ENCODE results near the gene ZNF800.
"Not testable (repeated sequence)": the region's sequence is repeated elsewhere in the genome, so short reads cannot be mapped to it uniquely, and the experiment has no call there.

The ZNF800 gene, protein sequence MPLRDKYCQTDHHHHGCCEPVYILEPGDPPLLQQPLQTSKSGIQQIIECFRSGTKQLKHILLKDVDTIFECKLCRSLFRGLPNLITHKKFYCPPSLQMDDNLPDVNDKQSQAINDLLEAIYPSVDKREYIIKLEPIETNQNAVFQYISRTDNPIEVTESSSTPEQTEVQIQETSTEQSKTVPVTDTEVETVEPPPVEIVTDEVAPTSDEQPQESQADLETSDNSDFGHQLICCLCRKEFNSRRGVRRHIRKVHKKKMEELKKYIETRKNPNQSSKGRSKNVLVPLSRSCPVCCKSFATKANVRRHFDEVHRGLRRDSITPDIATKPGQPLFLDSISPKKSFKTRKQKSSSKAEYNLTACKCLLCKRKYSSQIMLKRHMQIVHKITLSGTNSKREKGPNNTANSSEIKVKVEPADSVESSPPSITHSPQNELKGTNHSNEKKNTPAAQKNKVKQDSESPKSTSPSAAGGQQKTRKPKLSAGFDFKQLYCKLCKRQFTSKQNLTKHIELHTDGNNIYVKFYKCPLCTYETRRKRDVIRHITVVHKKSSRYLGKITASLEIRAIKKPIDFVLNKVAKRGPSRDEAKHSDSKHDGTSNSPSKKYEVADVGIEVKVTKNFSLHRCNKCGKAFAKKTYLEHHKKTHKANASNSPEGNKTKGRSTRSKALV

DNA sequence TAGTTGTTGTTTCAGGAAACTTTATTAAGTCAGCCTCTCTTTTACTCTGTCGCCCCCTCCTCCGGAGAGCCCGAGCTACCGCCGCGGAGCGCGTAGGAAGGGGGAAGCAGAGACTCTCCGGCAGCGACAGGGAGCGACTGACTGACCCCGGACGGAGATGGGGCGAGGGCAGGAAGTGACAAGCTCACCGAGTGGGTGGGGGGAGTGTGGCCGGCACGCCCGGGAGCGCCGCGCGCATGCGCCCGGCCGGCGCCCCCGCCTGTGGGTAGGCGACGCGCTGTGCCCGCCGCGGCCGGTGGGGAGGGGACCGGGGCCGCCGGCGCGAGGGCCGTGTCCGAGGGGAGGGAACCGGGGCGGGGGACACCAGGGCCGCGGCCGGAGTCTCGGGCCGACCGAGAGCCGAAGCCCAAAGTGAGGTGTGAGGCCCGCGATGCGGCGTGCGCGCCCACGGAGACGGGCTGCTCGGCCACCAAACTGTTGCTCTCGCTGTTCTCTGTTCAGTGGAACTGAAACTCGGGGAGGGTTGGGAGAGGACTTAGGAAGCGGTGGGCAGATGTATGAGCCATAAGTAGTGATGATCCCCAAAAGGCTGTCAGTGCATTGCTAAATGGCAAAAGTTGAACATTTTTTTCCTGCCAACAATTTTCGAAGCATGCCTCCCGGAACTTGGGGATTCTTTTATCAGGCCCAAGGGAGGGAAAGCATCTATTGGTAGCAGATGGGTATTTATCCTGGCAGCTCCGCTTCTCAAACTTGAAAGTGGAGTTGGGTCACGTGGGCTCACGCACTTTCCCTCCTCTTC is at the start of gene ZNF800:
Gene ZNF800 (minus strand): TSS at position 143 of the 802 bp plus-strand sequence. CDS start 1,151 bp downstream, outside the sequence.
- DNase-seq (ENCODE audit: low read depth), result peak; percentile 39

- DNase-seq (ENCODE audit: low read depth), result no peak
Measured at GRCh38 chr7:127440206-127440605, 47.7 kb upstream of the ZNF800 start.

DNA sequence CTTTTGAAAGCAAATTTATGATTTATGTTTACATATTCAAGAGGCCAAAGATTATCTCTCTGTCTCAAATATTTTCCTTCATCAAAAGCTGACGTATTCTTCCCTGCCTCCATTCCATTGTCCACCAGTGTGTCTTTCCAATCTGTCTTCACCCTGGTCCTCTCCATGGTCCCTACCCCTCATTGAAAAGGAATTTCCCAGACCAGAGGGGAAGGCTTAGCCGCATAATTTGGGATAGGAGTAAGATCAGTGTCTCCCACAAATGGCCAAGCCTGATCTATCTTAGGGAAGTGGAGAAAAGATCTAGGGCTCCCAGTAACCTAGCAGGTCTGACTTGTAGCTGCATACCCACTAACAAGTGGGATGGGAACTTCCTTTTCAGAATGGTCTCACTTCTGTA is 46.3 kb upstream of the ZNF800 start:
- no peak for DNase-seq (ENCODE audit: low read depth)

DNA sequence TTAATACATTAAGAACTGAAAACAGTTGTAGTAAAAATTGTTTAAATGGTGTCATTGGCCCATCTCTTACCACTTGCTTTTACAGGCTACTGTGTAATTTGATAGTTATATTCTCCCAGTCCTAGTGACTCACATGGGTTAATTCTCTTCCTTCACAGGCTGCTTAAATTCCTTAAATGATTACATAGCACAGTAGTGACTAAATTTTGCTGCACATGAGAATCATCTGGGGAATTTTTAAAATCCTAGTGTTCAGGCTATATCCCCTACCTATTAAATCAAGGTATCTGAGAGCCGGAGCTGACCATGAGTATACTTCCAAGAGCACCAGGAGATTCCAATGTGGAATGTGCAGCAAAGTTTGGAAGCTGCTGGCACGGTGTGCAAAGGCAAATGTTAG is 45.3 kb upstream of the ZNF800 start:
- DNase-seq (ENCODE audit: low read depth), result peak; percentile 40

GRCh38 chr7:127437241-127437640 is 44.7 kb upstream of the ZNF800 start:
- DNase-seq (ENCODE audit: low read depth), result no peak

DNA sequence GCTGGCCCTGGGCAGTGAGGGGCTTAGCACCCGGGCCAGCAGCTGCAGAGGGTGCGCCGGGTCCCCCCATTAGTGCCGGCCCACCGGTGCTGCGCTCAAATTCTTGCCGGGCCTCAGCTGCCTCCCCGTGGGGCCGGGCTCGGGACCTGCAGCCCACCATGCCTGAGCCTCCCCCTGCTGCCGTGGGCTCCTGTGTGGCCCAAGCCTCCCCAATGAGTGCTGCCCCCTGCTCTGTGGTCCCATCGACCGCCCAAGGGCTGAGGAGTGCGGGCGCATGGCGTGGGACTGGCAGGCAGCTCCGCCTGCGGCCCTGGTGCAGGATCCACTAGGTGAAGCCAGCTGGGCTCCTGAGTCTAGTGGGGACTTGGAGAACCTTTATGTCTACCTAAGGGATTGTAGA is 36.8 kb upstream of the ZNF800 start:
- DNase-seq (ENCODE audit: low read depth), result not testable (repeated sequence)

DNA sequence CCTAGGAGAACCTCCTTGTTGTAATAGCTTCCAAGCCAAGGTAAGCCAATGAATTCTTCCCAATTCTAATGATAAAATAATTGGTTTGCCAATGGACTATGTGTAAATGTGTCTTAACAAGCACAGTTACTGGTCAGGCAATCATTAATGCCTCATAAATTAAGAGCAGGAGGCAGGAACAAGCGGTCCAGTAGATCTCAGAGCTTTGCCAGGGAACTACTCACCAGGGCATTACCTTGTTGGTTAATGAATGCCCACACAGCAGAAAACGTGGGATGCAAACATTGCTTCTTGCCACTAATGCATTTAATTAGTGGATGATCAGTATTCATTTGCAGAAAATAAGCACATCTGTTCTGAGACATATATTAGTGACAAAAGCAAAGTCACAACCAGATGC is 26.7 kb upstream of the ZNF800 start:
- no peak for DNase-seq (ENCODE audit: low read depth)

DNA sequence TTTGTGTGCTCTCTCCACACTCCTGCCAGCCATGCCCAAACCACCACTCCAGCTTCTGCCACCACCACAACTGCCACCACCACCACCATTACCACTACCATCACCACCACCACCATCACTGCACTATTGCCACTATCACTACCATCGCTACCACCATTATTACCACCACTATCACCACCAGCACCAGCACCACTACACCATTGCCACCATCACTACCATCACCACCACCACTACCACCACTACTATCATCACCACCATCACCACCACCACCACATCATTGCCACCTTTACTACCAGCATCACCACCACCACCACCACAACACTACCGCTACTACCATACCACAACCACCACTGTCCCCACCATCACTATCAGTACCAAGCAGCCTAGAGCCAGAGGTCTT is 26.0 kb upstream of the ZNF800 start:
- no peak for DNase-seq (ENCODE audit: low read depth)

GRCh38 chr7:127417346-127417745 is 24.8 kb upstream of the ZNF800 start:
- no peak for DNase-seq (ENCODE audit: low read depth)

- no peak for DNase-seq (ENCODE audit: low read depth)
Measured at GRCh38 chr7:127415060-127415742, 22.7 kb upstream of the ZNF800 start.

DNA sequence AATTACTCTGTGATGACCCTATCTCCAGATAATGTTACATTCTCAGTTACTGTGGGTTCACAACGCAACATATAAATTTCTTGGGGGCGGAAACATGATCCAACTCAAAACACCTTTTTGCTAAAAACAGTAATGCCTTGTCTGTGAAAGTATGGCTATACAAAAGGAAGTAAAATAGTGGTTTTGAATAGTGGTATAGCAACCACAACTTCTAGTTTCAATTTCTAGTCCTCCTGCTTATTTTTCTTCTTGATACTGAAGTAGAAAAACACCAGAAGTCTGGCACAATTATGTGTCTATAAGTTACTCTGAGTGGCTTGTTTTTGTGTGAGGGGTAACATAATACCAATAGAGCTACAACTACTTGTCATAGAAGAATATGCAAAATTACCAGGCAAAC is 21.5 kb upstream of the ZNF800 start:
- no peak for DNase-seq (ENCODE audit: low read depth)

DNA sequence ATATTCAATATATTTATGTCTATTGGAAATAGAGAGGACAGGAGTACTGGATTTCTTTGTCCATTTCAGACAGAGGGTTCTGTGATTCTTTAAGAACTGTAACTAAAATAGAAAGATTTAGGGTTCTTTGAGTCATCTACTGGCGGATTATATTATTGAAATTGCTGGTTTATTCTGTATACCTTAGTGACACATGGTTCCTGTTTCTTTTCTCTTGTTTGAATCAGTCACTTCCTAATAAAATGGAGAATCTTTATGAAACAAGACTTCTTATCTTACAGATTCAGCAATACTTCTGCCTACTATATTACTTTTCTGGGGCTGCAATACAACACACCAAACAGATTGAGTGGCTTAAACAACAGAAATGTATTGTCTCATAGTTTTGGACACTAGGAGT is 20.8 kb upstream of the ZNF800 start:
- no peak for DNase-seq (ENCODE audit: low read depth)

DNA sequence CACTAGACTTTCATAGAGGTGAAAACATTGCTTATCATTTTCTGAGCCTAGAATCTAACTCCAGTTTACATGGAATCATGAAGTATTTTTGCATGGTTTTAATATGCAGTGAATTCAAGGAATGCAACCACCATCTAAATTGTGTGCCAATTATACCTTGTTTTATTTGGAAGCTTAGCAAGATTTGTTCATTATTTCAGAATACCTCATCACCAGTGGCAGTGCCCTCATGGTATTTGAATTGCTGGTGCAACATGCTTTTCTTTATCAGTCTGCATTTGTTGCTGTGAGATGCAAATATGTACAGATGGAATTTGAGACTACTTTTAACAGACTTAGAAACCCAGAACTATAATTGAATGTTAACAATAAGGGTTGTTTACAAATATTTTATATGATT is 18.7 kb upstream of the ZNF800 start:
- no peak for DNase-seq (ENCODE audit: low read depth)

DNA sequence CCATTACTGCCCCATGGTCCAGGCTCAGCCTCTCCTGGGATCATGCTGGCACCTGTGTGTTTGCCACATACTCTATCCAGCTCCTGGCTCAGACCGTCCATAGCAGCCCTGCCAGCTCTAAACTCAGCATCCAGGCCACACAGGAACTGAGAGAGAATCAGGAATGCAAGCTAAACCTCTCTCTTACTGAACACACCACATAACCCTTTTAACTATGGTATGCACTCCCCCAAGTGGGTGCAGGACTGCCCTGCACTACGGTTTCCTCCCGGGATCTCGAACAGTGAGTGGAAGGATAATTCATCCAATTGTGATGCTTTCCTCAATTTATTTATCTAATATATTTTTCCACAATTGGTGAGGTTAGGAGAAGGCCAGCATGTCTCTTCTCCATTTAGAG is 17.1 kb upstream of the ZNF800 start:
- DNase-seq (ENCODE audit: low read depth), result no peak

DNA sequence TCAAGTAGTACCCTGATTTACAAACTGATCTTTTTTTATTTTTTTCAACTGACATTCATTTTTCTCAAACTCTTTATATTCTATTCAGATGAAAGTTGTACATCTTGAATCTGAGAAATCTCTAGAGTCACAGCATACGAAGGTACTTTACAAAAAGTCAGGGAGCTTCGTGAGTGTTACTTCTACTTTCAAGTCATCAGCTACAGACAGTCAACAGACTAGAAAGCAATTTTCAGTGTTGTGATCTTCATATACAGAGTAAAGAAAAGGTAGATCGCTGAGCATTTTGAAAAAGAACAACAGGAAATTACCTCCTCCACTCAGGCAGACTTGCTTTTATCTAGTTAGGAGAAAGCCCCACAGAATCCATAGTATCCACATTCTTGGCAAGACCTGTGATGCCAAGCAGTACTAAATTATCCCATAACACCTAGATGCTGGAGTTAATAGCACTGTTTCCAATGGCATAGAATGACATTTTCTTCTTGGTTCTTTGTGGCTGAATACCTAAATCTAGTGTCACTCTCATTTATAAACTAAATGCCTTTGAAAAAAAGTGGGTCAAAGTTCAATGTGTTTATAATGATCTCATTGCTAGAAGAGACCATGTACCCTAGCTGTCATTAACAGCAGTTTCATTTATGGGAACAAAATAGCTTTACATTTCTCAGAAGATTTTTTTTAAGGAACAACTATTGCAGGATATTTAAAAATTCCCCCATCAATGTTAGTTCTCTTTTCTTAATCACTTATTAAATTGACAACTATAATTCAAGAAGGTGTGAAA is 12.0 kb upstream of the ZNF800 start:
- DNase-seq (ENCODE audit: low read depth), result no peak

DNA sequence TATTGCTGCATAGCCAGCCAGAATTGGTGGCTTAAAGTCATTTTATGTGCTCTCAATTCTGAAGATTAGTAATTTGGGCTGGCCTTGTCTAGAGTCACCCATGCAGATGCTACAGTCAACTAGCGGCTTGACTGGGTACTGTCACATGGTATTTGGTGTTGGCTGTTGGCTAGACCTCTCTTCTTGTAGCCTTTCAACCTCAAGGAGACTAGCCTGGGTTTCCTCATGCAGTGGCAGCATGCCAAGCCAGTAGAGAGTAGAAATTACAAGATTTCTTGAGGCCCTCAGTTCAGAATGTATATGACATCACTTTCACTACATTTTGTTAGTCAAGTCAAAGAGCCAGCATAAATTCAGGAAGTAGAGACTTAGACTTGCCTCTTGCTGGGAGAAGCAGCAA is 3.7 kb upstream of the ZNF800 start:
- DNase-seq (ENCODE audit: low read depth), result no peak

DNA sequence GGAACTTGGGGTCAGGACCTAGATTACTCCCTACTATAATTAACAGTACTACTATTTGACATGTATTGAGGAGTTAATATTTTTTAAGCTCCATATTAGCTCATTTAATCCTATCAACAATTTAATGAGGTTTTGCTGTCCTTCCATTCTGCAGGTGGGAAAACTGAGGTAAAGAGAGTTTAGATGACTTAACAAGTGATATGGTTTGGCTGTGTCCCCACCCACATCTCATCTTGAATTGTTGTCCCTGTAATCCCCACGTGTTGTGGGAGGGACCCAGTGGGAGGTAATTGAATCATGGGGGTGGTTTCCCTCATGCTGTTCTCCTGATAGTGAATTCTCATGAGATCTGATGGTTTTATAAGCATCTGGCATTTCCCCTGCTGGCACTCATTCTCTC is 2.6 kb upstream of the ZNF800 start:
- DNase-seq (ENCODE audit: low read depth), result not testable (repeated sequence)

- no peak for DNase-seq (ENCODE audit: low read depth)
Measured at GRCh38 chr7:127393368-127394058, 1.0 kb upstream of the ZNF800 start.

DNA sequence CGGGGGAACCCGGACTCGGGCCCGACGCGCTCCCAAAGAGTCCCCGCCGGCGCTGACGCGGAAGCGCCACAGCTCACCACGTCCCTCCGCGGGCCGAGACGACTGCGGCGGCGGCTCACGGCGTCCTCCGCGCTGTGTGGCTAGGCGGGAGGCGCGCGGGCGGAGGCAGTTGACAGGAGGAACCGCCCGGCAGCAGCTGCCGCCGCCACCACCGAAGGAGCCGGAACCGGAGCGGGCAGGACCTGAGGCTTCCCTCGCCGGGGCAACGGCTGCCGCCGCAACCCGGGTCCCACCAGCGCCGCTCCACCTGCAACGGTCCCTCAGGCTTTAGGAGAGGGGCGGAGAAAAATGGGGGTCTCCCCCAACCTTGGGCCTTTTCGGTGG is 334 bp downstream of the ZNF800 start:
- no peak for DNase-seq (ENCODE audit: low read depth)

- no peak for DNase-seq (ENCODE audit: low read depth)
Measured at GRCh38 chr7:127391591-127392181, 822 bp downstream of the ZNF800 start.

Data from GM04503 (cell line).